HS-5 (cell line): ENCODE data around the gene MKKS.
"Not testable (repeated sequence)": the region's sequence is repeated elsewhere in the genome, so short reads cannot be mapped to it uniquely, and the experiment has no call there.

Experiments used
- DNase-seq: peaks from one replicate; pipeline ENCODE4 v3.0.0-alpha.2; 2012; ENCODE audit warnings: low read depth

Gene MKKS

DNA sequence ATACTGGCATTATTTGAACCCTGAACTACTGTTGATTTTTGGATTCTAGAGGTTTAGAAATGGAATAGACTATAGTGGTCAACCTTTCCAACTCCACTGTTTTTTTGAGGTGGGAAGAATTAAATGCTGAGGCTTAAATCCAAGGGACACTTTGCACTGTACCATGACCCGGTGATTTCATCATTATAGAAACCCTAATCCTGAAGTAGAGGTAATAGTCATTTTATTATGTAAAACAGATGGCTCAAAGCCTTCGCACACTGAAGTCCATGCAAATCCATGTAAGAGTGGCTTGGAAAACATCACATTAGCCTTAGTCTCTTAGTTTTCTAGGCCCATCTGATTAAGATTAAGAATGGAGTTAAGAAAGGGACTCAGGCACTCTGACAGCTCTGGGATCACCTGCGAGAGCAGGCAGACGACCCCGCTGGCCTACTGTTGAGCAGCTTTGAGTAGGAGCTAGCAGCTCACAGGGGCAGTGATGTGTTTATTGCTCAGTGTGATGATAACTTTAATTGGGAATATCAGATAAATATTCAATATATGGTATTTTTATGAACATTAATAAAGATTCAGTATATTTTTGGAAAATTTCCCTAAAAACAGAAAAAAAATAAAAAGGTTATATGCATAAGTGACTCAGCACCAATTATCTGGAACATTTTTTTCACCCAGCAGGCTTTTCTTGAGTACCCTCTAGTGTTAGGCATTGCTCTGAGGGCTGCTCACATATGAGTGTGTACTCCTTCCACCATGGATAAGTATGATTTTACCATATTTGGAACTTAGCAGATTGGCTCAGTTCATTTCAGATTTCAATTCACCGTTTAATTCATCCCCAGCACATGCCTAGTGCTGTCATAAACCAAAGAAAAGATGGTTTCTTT lies 14.5 kb upstream of the MKKS start:
- DNase-seq: no peak

DNA sequence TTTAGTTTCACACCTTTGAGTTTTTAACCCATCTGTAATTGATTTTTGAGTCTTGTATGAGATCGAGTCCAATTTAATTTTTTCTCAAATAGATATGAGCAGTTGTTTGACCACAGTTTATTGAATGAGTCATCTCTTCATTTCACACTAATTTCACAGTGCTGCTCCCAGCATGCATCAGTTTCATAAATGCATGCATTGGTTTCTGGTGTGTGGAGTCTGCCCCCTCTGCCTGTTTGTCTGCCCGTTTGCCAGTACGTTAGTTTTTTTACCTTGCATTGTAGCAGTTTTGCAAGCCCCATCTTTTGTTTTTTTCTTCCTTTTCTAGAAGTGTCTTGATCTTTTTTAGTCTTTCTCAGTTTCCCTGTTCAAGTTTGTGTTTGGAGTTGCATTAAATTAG lies 13.0 kb upstream of the MKKS start:
- DNase-seq: no peak

DNA sequence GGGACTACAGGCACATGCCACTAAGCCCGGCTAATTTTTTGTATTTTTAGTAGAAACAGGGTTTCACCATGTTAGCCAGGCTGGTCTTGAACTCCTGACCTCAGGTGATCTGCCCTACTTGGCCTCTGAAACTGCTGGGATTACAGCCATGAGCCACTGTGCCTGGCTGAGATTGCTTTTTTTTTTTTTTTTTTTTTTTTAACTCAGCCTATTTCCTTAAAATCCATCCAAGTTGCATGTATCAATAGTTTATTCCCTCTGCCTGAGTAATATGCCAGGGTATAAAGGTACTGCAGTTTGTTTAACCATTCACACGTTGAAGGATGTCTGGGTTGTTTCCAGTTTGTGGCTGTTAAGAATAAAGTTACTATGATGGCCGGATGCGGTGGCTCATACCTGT lies 11.7 kb upstream of the MKKS start:
- no peak for DNase-seq

DNA sequence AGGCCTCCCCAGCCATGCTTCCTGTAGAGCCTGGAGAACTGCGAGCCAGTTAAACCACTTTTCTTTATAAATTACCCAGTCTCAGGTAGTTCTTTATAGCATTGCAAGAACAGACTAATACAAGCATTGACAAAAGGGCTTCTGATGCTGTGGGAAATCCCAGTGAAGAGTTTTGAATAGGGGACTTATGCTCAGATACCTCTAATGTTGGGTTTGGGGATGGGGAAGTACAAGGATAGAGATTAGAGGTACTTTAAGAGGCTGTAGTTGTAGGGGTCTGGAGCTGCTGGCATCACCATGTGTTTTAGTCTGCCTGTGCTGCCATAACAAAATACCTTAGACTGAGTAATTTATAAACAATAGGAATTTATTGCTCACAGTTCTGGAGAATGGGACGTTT lies 9.9 kb upstream of the MKKS start:
- no peak for DNase-seq

DNA sequence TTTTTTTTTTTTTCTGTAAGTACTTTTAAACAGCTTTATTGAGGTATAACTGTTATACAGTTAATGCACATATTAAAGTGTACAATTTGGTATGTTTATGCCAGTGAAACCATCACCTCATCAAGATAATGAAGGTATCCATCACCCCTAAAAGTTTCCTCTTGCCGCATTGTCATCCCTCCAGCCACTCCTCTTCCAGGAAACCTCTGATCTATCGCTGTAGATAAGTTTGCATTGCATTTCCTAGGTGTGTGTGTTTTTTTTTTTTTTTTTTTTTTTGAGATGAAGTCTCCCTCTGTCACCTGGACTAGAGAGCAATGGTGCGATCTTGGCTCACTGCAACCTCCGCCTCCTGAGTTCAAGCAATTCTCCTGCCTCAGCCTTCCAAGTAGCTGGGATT lies 4.2 kb upstream of the MKKS start:
- no peak for DNase-seq

DNA sequence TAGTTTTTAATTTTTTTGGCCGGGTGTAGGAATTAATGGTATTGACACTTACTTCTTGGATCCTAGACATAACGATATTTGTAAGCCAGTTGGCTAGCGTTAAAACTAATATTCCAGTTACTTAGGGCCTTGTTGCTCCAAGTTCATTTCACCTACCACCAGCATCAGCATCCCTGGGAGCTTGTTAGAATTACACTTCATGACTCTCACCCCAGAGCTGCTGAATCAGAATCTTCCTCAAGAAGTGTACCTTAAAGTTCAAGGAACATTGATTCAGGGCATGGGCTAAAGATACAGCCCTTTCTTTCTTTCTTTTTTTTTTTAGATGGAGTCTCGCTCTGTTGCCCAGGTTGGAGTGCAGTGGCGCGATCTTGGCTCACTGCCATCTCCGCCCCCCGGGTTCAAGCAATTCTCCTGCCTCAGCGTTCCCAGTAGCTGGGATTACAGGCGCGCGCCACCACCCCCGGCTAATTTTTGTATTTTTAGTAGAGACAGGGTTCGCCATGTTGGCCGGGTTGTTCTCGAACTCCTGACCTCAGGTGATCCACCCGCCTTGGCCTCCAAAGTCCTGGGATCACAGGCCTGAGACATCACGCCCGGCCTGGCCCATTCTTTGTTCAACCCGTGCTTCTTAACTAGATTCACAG lies 2.2 kb upstream of the MKKS start:
- no peak for DNase-seq

DNA sequence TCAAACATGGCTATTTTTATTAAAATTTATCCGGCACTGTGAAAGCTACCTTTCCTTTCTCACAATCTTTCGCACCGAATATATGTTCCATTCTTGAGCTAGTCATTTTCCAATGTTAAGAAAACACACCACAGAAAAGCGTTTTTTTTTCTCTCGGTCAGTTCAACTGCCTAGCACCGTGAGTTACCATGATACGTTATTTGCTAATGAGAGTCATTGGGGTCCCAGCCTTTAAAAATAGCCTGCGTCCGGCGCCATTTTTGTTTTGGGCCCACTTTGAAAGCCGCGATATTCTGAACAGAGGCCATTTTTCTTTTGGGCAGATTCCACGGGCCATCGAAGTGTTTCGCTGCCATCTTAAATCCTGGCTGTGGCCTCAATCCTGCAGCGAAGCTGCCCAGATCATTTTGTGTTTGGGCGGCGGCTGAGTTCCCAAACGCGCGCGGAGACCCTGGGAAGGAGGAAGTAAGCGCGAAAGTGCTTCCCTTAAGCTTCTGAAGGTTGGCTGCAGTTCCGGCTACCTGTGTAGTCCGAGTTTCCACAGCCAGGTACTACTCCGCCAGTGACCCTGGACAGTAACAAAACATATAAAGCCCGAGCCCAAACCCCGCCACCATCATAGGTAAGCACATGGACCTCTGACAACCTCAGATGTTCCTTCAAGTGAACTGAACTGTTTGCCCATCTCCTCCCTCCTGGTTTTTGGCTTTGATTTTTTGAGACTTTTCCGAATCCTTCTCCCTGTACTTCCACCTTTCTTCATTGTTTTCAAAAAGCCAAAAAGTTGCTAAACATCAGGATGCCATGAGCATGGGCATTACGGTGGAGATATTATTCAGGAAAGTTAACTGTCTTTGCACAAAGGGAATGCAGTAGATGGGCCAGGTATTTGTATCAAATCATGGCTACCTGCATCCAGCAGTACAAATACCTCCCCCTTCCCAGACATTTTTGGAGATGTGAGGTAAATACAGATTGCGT lies 1.1 kb upstream of the MKKS start, which contains the start of gene SLX4IP:
Gene SLX4IP (plus strand): TSS at position 474 of the 981 bp plus-strand sequence. CDS start 22,900 bp downstream, outside the sequence.
- peak; percentile 88 for DNase-seq

DNA sequence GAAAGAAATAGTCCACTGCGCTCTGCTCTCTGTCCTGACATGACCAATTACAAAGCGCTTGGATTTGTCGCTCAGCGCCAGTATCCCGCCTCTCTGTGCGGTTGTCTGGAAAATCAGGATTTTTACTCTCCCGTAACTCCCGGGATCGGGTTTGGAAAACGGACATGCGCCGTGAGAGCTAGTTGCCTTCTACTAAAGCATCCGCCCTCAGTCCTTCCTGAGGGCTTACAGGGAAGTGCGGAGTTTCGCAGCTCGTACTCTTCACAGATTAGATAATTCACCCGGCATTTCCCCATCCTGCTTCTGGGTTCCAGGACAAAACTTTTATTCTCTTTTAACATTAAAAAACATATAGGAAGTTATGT lies 427 bp upstream of the MKKS start:
- peak; percentile 99 for DNase-seq

DNA sequence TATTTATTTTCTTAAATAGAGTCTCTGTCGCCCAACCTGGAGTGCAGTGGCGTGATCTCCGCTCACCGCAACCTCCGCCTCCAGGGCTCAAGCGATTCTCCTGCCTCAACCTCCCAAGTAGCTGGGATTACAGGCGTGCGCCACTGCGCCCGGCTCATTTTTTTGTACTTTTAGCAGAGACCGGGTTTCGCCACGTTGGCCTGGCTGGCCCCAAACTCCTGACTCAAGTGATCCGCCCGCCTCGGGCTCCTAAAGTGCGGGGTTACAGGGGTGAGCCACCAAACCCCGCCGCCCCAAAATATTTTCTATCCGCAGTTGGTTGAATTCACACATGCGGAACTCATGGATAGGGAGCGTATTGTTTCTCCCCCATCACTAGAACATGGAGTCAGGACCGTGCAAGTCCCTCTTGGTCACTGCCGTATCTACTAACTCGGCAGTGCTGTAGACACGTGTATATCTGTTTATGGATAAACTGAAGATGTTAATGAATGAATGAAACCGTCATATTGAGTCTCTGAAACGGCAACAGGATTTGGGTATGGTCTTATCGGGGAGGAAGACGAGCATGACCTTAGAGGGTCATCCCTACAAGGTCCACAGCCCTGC lies 904 bp downstream of the MKKS start:
- no peak for DNase-seq

DNA sequence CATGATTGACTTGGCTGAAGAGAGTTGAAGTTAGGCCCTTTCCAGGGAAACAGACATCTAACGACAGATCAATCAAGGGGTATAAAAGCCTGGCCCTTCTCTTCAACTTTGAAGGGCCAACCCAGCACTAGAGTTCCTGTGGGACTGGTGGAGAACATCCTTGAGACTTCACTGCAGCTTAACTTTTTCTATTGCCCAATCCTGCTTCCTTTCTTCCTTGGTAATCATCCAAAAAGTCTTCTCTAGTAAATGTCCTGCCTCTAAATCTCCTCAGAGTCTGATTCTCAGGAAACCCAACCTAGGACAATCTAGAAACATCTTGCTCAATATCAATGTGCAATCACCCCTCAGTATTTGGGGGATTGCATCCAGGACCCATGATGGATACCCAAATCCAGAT lies 1.9 kb downstream of the MKKS start:
- DNase-seq: no peak

DNA sequence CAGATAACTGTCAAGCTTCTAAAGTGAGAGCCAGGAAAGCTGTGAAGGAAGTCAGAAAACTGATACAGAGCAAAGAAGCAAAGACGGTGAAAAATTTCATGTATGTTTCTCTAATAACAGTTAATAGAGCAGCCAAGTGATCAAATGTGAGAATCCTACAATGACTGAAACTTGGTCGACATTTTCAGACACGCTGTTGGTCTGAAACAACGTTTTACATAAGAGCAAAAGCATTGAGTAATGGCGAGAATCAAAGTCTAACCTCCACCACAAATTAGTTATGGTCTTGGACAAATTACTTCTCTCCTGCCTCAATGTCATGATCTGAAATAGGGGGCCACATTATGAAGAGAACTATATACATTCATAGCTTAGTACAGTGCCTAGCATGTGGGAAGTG lies 3.3 kb downstream of the MKKS start:
- DNase-seq: no peak

DNA sequence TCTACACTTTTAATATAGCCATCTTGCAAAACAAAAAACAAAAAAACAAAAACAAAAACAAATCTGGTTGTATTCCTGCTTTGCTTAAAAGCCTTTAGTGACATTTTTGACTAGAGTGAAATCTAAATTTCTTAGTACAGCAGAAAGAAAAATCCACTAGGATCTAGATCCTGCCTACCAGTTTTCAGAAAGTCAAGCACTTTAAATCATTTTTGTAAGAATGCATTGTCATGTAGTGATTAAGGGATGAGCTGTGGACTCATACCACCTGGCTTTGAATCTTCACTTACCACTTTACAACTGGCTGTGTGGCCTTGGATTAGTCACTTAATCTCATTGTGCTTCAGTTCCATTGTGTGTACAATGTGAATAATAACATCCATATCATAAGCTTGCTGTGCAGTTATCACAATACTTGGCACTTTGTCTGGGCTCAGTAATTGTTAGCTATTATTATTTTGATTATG lies 4.0 kb downstream of the MKKS start:
- DNase-seq: peak; percentile 41

DNA sequence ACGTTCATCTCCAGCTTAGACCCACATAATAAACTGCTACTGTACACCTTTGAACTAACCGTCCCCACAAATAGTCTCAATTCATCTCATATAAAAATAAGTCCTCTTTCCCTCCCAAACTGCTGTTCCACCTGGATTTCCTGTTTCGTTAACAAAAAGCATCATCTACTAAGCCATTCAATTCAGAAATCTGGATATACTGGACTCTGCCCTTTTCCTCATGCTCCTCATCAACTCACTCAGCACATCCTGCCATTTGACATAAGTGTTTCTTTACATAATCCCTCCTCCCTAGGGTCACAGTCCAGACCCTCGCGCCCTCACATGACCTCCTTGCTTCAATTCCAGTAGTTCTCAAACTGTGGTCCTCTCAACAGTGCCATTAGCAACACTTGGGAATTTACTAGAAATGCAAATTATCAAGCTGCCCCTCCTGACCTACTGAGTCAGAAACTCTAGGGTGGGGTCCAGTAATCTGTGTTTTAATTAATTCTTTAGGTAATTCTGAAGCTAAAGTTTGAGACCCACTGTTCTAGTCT lies 4.5 kb downstream of the MKKS start:
- no peak for DNase-seq

DNA sequence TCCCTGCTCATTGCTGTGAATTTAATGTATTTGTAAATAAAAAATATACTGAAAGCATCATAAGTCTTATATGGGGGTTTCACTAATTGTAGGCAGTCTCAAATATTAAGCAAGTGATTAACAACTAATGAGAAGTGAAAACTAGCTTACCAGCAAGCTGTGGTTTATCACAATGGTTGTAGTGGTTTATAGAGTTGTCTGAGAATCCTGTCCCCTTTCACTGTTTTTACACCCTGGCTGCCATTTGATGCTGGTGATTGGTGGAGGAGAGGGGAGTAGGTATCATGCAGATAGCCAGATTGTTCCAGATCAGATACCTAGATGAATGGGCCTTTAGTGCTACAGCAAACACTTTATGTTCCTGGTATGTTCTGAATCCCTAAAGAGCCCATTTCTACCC lies 6.0 kb downstream of the MKKS start:
- no peak for DNase-seq

DNA sequence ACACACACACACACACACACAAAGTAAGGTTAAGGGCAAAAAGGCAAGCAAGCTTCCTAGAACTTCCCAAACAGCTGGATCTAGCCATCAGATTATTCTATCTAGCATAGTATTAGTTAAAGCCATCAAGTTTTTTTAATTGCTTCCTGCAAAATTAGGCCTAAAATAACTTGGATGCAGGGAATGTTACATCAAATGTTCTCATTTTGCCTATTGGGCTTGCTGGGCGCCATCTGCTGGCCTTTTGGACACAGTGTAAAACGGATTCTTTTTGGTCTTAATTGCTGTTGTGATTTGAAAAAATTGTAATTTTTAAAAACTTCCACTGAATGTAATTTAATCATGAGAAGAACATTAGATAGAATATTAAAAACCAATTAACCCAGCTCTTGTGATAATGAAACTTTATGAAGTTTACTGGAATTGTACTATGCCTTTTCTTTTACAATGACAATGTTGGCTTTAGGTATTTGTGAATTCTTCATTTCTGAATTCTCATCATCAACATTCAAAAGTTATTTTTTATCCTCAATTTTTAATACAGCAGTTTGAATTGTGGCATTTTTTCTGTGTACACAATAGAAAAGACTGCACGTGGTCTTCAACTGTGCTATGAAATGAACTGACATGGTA lies 6.8 kb downstream of the MKKS start:
- peak; percentile 54 for DNase-seq

DNA sequence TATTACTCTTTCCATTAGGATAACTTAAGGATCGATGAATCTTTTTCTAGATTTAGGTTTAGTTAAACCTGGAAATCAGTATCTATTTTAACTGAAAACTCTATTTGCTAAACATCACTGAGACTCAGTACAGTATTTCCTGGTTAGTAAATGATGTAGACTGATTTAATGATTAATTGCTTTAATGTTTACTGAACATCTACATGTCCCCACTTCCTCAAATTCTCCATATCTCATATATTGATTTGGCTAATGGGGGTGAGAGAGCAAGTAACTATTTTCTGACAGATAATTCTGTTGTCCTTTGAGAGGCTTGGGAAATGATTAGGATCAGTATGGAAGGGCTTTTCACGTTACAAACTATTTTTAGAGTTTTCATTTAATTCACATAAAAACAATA lies 10.3 kb downstream of the MKKS start:
- DNase-seq: no peak

DNA sequence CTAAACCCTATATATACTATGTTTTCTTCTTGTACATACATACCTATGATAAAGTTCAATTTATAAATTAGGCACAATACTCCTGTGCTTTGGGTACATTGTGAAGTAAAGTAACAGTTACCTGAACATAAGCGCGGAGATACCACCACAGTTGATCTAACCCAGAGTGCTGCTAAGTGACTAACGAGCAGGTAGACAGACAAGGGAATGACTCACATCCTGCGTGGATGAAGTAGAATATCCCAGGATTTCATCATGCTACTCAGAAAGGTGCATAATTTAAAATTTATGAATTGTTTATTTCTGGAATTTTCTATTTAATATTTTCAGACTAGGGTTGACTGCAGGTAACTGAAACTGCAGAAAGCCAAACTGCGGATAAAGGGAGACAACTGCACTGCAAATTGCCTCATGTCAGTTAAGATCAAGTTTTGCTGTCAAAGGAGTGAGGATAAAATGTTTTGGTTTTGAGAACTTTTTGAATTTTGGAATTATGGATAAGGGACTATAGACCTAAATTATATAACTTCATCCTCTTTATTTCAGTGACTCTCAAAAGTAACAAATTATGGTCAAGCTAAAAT lies 14.4 kb downstream of the MKKS start:
- DNase-seq: no peak

DNA sequence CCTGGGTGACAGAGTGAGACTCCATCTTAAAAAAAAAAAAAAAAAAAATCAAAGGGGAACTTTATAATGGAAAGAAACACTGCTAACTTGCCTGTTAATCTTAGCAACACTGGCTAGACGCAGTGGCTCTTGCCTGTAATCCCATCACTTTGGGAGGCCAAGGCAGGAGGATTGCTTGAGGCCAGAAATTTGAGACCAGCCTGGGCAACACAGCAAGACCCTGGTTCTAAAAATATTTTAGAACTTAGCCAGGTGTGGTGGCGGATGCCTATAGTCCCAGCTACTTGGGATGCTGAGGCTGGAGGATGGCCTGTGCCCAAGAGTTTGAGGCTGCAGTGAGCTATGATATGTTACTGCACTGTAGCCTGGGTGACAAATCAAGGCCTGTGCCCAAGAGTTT lies 16.8 kb downstream of the MKKS start:
- not testable (repeated sequence) for DNase-seq

DNA sequence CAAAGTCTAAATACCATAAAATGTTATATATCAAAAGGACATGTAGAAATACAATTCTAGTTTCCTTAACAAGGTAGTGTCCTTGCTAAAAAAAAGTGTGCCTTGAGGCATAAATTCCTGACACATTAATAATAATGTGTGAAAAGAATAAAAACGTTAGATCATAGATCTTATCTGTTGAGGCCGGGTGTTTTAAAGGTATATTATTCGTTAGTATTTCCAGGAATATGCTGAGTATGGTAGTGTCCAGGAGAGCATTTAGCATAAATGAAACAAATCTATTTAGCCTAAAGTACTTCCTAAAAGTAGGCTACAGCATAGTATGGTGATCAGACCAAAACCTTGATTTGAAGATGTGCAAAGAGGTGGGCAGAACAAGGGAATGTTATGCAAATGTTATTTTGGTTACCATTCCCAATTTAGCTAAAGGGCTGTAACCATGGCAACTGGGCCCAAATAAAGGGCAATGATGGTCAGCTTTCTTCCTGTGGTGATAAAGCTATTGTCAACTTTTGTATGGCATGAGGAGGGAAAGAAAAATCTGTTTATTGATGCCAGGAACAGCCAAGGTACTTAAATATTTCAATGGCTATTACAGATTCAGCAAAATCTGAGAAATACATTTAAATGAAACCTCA lies 18.9 kb downstream of the MKKS start:
- no peak for DNase-seq
